ENCODE data around the gene CEP41. TPM values are rescaled to one million over a fixed set of nuclear protein-coding genes. Genes with fewer than 3 reads are reported as not detected.

Gene CEP41
- total and polyA plus RNA-seq, 10 of the 15 experiments (the other 5 are each of a cell fraction or from before 2014, with no cell fraction given), result 11.4 to 43.0 (median 24.7) TPM

GRCh38 chr7:130426564-130426963 lies 14.3 kb downstream of the CEP41 start:
- Histone ChIP-seq H3K4me2 (ENCODE audit: control insufficient read depth, insufficient read depth) (no peak overlapping the region), H4K20me1 (ENCODE audit: control insufficient read depth, insufficient read depth) (no peaks in the 10 kb centered on the region), H3K4me3 (no peak overlapping the region), H3K79me2 (ENCODE audit: control insufficient read depth, insufficient read depth, low read length) (no peaks in the 10 kb centered on the region), H3K9me3 (replicated peaks; ENCODE audit: control insufficient read depth, insufficient read depth, low read length) (no peaks in the 10 kb centered on the region), H3K27ac (ENCODE audit: control insufficient read depth, insufficient read depth) (no peak overlapping the region), H3K9ac (ENCODE audit: control insufficient read depth, insufficient read depth, low read length) (no peak overlapping the region), H3K27me3 (replicated peaks in 1 of 2; ENCODE audit: control insufficient read depth in 2 of 2, insufficient read depth in 2 of 2, low read length in 1 of 2) (no peaks in the 10 kb centered on the region), H3K36me3 (ENCODE audit: control insufficient read depth in 2 of 2, insufficient read depth in 2 of 2, low read length in 1 of 2) (peaks cover 0 to 3% of the 10 kb centered on the region in 2 experiments; a peak in 1 of 4 replicates), H3K4me1 (ENCODE audit: control insufficient read depth, insufficient read depth, low read length) (no peaks in the 10 kb centered on the region), H2AFZ (ENCODE audit: control insufficient read depth, low read depth, low read length) (no peak overlapping the region)
- POLR2A ChIA-PET, result no interaction called here
- in situ Hi-C loops (cut with MboI) (no loop called here), intact Hi-C loops (cut with micrococcal nuclease; ENCODE audit: unreplicated experiment) (no loop called here)
- RAD21 ChIA-PET (ENCODE audit: unreplicated experiment), result no interaction called here
- BruUV-seq (replicated peaks), result no TSS peak
- ATAC-seq, result no peak
- WGBS (ENCODE audit: insufficient coverage, insufficient replicate concordance, low lambda C conversion rate, missing lambda C conversion rate), result 85% methylated on average over 4 of the region's 4 CpGs
- CTCF ChIA-PET, result no interaction called here
- DNase-seq (ENCODE audit: low read depth, low spot score), result no peak
- SMC1A ChIA-PET (ENCODE audit: uncharacterized antibody, unreplicated experiment), result no interaction called here
- no peak for FAIRE-seq
- TF ChIP-seq ZNF207 (IDR thresholded peaks at IDR 0.05; ENCODE audit: borderline replicate concordance) (no peak), ZNF384 (IDR thresholded peaks at IDR 0.05; ENCODE audit: borderline replicate concordance, low read depth, low read length) (no peak), ESRRA (IDR thresholded peaks at IDR 0.05; ENCODE audit: low read length) (no peak), SPI1 (IDR thresholded peaks at IDR 0.05; ENCODE audit: borderline replicate concordance, insufficient read depth, low read depth, low read length) (no peak; the same call in 1 of the 2 replicates), HDAC6 (IDR thresholded peaks at IDR 0.05; ENCODE audit: unreplicated experiment) (no peak), RELB (IDR thresholded peaks at IDR 0.05; ENCODE audit: low read depth) (no peak), CBX3 (IDR thresholded peaks at IDR 0.05; ENCODE audit: borderline replicate concordance, low read depth) (no peak), ZBTB4 (CRISPR knock-in tag; IDR thresholded peaks at IDR 0.05) (no peak), MTA2 (IDR thresholded peaks at IDR 0.05; ENCODE audit: low read depth) (no peak), CUX1 (IDR thresholded peaks at IDR 0.05; ENCODE audit: insufficient replicate concordance, low read depth, low read length) (no peak), FOXK2 (IDR thresholded peaks at IDR 0.05) (no peak), RAD51 (IDR thresholded peaks at IDR 0.05) (no peak), ATF3 (IDR thresholded peaks at IDR 0.05; ENCODE audit: borderline replicate concordance, extremely low read depth, low read depth, low read length) (no peak), KAT2A (conservative IDR thresholded peaks at IDR 0.05; ENCODE audit: control insufficient read depth, low read depth, low read length) (no peak), RUNX3 (IDR thresholded peaks at IDR 0.05; ENCODE audit: low read length) (no peak)

All from GM12878 (cell line).